ENCODE measurements around the gene SPAG16. TPM values are rescaled to one million over a fixed set of nuclear protein-coding genes. Genes with fewer than 3 reads are reported as not detected.

Gene SPAG16
- total RNA-seq, 1 experiment from 2014 or later = 30.0 TPM

DNA sequence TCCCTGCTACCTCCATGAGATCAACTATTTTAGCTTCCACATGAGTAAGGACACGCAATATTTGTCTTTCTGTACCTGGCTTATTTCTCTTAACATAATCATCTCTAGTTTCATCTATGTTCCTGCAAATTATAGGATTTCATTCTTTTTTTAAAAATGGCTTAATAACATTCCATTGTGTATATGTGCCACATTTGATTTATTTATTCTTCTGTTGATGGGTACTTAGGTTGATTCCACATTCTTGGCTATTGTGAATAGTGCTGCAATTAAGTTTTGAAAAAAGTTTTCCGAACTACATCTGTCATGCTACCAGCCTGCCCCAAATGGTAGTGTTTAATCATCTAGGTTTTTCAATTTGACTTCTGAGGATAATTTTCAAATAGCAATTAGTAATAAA is 36.3 kb downstream of the SPAG16 start:
- POLR2A ChIA-PET (ENCODE audit: unreplicated experiment) = interaction anchor here (0.6 kb wide), 1 partner anchor 12 kb away, joined by 5 read pairs; no protein-coding TSS in a partner anchor
- Histone ChIP-seq H3F3A (ENCODE audit: insufficient read depth, low read depth) (no peaks in the 10 kb centered on the region), H2AFZ (no peak overlapping the region), H3K36me3 (ENCODE audit: low read depth) (no peaks in the 10 kb centered on the region), H3K4me2 (no peak overlapping the region), H3K4me3 (no peak overlapping the region), H3K27me3 (ENCODE audit: insufficient read depth, low read depth) (no peaks in the 10 kb centered on the region), H3K9me2 (ENCODE audit: insufficient read depth) (no peaks in the 10 kb centered on the region), H3K79me2 (ENCODE audit: low read depth) (no peaks in the 10 kb centered on the region), H3K27ac (no peak overlapping the region), H3K4me1 (replicated peaks; ENCODE audit: insufficient read depth) (no peaks in the 10 kb centered on the region), H3K9me3 (ENCODE audit: insufficient read depth, low read depth) (no peaks in the 10 kb centered on the region), H4K20me1 (ENCODE audit: insufficient read depth) (no peaks in the 10 kb centered on the region)
- BruUV-seq (replicated peaks) = no TSS peak
- no peak for TF ChIP-seq EZH2 (IDR thresholded peaks at IDR 0.05; ENCODE audit: low read depth)
- TF ChIP-seq, protein P1, sequence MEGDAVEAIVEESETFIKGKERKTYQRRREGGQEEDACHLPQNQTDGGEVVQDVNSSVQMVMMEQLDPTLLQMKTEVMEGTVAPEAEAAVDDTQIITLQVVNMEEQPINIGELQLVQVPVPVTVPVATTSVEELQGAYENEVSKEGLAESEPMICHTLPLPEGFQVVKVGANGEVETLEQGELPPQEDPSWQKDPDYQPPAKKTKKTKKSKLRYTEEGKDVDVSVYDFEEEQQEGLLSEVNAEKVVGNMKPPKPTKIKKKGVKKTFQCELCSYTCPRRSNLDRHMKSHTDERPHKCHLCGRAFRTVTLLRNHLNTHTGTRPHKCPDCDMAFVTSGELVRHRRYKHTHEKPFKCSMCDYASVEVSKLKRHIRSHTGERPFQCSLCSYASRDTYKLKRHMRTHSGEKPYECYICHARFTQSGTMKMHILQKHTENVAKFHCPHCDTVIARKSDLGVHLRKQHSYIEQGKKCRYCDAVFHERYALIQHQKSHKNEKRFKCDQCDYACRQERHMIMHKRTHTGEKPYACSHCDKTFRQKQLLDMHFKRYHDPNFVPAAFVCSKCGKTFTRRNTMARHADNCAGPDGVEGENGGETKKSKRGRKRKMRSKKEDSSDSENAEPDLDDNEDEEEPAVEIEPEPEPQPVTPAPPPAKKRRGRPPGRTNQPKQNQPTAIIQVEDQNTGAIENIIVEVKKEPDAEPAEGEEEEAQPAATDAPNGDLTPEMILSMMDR (conservative IDR thresholded peaks at IDR 0.05) = no peak
- CTCF ChIA-PET = no interaction called here
- DNase-seq = no peak
- intact Hi-C loops (cut with micrococcal nuclease; ENCODE audit: unreplicated experiment) = no loop called here

DNA sequence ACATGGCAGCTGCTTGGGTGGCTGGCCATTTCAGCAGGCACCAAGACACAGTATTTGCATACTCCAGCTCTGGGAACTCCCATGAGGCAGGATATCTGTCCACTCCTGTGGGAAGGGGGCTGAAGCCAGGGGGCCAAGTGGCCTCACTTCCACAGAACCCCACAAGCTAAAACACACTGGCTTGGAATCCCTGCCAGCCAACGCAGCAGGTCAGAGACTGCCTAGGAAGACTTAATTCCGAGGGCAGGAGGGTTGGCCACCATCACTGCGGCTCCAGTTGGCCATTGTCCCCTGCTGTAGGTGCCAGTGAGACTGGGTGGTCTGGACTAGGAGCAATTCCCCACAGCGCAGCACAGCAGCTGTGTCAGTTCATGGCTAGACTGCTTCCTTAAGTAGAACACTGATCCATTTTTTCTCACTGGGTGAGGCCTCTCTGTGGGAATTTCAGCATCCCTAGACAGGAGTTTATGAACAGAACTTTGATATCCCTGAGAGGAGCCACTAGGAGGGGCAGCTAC is 52.0 kb downstream of the SPAG16 start:
- no TSS peak for BruUV-seq (replicated peaks)
- no peak for DNase-seq
- CTCF ChIA-PET = no interaction called here

DNA sequence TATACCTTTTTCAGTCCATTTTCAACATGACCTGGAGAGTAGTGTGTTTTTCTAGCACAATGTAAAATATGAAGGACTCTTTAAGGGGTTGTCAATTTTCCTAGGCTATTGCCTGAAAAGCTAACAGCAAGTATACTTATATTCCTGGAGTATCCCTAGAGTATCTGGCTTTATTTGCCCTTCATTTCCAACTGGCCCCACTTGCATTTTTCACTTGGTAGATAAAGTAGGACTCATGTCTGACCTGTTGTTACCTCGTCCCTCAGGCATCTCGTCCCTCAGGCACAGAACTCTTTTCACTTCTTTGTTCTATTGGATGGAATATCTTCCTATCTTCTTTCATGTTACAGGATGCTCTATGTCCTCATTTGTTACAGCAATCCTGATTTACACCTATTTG is 69.2 kb downstream of the SPAG16 start:
- no peak for TF ChIP-seq EZH2 (IDR thresholded peaks at IDR 0.05; ENCODE audit: low read depth)
- TF ChIP-seq, protein P1 (conservative IDR thresholded peaks at IDR 0.05) = no peak
- H3K4me1 ChIP-seq (replicated peaks; ENCODE audit: insufficient read depth) = no peaks in the 10 kb centered on the region
- no peaks in the 10 kb centered on the region for H3K27me3 ChIP-seq (ENCODE audit: insufficient read depth, low read depth)
- H2AFZ ChIP-seq = no peak overlapping the region
- intact Hi-C loops (cut with micrococcal nuclease; ENCODE audit: unreplicated experiment) = no loop called here
- no peaks in the 10 kb centered on the region for H3K36me3 ChIP-seq (ENCODE audit: low read depth)
- no peak for DNase-seq
- POLR2A ChIA-PET (ENCODE audit: unreplicated experiment) = no interaction called here
- H3K27ac ChIP-seq = no peak overlapping the region
- H3K4me3 ChIP-seq = no peak overlapping the region
- H3K79me2 ChIP-seq (ENCODE audit: low read depth) = no peaks in the 10 kb centered on the region
- H4K20me1 ChIP-seq (ENCODE audit: insufficient read depth) = no peaks in the 10 kb centered on the region
- no peaks in the 10 kb centered on the region for H3F3A ChIP-seq (ENCODE audit: insufficient read depth, low read depth)
- no peaks in the 10 kb centered on the region for H3K9me3 ChIP-seq (ENCODE audit: insufficient read depth, low read depth)
- no peaks in the 10 kb centered on the region for H3K9me2 ChIP-seq (ENCODE audit: insufficient read depth)
- CTCF ChIA-PET = no interaction called here
- no peak overlapping the region for H3K4me2 ChIP-seq
- BruUV-seq (replicated peaks) = no TSS peak

More for the DNA sequence above, 52.0 kb downstream of the SPAG16 start:
- intact Hi-C loops (cut with micrococcal nuclease; ENCODE audit: unreplicated experiment) = no loop called here
- Histone ChIP-seq H3K9me2 (ENCODE audit: insufficient read depth) (no peaks in the 10 kb centered on the region), H4K20me1 (ENCODE audit: insufficient read depth) (no peaks in the 10 kb centered on the region), H3K27me3 (ENCODE audit: insufficient read depth, low read depth) (no peaks in the 10 kb centered on the region), H3F3A (ENCODE audit: insufficient read depth, low read depth) (no peaks in the 10 kb centered on the region), H3K4me3 (no peak overlapping the region), H3K4me2 (no peak overlapping the region), H3K9me3 (ENCODE audit: insufficient read depth, low read depth) (peaks cover 20% of the 10 kb centered on the region), H3K36me3 (ENCODE audit: low read depth) (no peaks in the 10 kb centered on the region), H3K4me1 (replicated peaks; ENCODE audit: insufficient read depth) (no peaks in the 10 kb centered on the region), H3K79me2 (ENCODE audit: low read depth) (no peaks in the 10 kb centered on the region), H2AFZ (no peak overlapping the region), H3K27ac (no peak overlapping the region)
- POLR2A ChIA-PET (ENCODE audit: unreplicated experiment) = no interaction called here
- no peak for TF ChIP-seq EZH2 (IDR thresholded peaks at IDR 0.05; ENCODE audit: low read depth)
- TF ChIP-seq, protein P1 (conservative IDR thresholded peaks at IDR 0.05) = no peak

Data from PC-9 (cell line).